Glutamatergic neuron (in vitro differentiated cells): Measurements from ENCODE around the gene TNFRSF1A. TPM values are rescaled to one million over a fixed set of nuclear protein-coding genes. Genes with fewer than 3 reads are reported as not detected.
A peak's percentile ranks its signal among the peaks of the same experiment; 100 is the strongest.

Experiments used
- DNase-seq: peaks from one replicate; pipeline ENCODE4 v3.0.0; 2022
- H3K27ac Mint-ChIP-seq: one replicate; pipeline ENCODE4 v1.8.0; 2020; ENCODE audit warnings: mild to moderate bottlenecking, mixed read lengths, inconsistent platforms; ENCODE audit not compliant: unreplicated experiment
- H3K27me3 Mint-ChIP-seq: one replicate; pipeline ENCODE4 v1.8.0; 2020; ENCODE audit warnings: mild to moderate bottlenecking, moderate library complexity, mixed read lengths, inconsistent platforms; ENCODE audit not compliant: unreplicated experiment
- H3K36me3 Mint-ChIP-seq: one replicate; pipeline ENCODE4 v1.8.0; 2020; ENCODE audit warnings: mild to moderate bottlenecking, mixed read lengths, inconsistent platforms; ENCODE audit not compliant: unreplicated experiment
- H3K4me1 Mint-ChIP-seq: one replicate; pipeline ENCODE4 v1.8.0; 2020; ENCODE audit warnings: mild to moderate bottlenecking, low read depth, mixed read lengths, inconsistent platforms; ENCODE audit not compliant: unreplicated experiment
- H3K4me3 Mint-ChIP-seq: one replicate; pipeline ENCODE4 v1.8.0; 2020; ENCODE audit warnings: mild to moderate bottlenecking, mixed read lengths, inconsistent platforms; ENCODE audit not compliant: unreplicated experiment
- H3K9me3 Mint-ChIP-seq: one replicate; pipeline ENCODE4 v1.8.0; 2020; ENCODE audit warnings: mild to moderate bottlenecking, moderate library complexity, mixed read lengths, inconsistent platforms; ENCODE audit not compliant: unreplicated experiment
- total RNA-seq: library from RNA; stranded (reverse); fragmentation: NEBNext Ultra II Directional; extraction: Animal tissue kit (Norgen Biotek cat#: 25700); gene quantifications from one replicate; pipeline ENCODE4 v1.2.1, GENCODE V29; 2021; ENCODE audit not compliant: unreplicated experiment
- TF ChIP-seq, protein P1 (sequence below): fragments of 200-600 bp; sonication (generic); IDR thresholded peaks from one replicate; pipeline ENCODE4 v1.5.0; 2021; ENCODE audit not compliant: partially characterized antibody, unreplicated experiment

Gene TNFRSF1A
- total RNA-seq, 1 donor from 2014 or later, result 7.4 TPM

DNA sequence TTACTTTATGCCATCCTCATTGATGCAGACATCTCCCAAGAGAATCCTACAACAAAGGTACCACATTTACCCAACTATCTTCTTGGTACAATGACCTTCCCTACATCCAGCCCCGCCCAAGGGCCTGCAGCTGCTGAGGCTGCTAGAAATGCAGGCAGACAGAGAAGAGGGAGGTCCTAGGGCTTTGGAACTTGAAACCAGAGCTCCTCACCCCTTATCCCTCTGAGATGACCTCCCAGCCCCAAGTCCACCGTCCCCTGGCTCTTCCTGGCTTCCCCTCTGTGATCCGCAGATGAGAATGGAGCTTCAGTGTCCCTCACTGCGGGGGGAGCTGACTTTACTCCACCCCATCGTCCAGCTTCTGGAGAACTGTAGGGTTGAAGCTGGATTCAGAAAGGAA lies 1.6 kb upstream of the TNFRSF1A start:
- Mint-ChIP-seq H3K9me3 (peaks cover 9% of the 10 kb centered on the region), H3K4me3 (no peak overlapping the region), H3K27me3 (peaks cover 2% of the 10 kb centered on the region), H3K27ac (no peak overlapping the region), H3K36me3 (peaks cover 6% of the 10 kb centered on the region), H3K4me1 (peaks cover 6% of the 10 kb centered on the region)
- DNase-seq, result no peak
- TF ChIP-seq, protein P1, sequence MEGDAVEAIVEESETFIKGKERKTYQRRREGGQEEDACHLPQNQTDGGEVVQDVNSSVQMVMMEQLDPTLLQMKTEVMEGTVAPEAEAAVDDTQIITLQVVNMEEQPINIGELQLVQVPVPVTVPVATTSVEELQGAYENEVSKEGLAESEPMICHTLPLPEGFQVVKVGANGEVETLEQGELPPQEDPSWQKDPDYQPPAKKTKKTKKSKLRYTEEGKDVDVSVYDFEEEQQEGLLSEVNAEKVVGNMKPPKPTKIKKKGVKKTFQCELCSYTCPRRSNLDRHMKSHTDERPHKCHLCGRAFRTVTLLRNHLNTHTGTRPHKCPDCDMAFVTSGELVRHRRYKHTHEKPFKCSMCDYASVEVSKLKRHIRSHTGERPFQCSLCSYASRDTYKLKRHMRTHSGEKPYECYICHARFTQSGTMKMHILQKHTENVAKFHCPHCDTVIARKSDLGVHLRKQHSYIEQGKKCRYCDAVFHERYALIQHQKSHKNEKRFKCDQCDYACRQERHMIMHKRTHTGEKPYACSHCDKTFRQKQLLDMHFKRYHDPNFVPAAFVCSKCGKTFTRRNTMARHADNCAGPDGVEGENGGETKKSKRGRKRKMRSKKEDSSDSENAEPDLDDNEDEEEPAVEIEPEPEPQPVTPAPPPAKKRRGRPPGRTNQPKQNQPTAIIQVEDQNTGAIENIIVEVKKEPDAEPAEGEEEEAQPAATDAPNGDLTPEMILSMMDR, result no peak

DNA sequence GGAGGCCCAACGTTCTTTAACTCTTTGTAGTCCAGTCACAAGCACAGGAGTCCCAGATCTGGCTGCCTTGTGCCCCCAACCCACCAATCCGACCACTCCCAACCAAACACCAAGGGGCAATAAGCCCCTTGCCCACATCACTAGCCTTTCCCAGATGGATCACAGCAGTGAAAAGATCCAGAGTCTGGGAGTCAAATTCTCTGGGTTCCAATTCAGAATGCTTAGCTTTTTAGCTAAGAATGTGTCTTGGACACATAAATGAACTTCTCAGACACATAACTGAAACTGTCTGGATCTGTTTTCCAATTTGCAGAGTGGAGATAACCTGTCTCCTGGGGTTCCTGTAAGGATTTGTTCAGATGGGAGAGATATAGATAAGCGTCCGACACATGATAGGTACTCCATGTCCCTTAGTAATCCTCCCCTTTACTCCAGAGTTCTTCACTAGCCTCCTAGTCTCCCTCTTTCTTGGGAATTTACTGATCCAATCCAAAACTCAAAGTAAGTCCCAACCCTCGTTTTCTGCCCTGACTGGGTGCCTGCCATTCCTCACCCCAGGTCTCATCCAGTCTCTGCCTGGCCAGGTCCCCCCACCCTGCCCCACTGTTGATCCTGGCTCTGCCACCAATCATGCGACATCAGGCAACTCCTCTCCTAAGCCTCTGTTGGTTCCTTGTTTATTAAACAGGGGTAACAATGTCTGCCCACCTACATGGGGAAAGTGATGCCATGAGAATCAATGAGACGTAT lies 439 bp upstream of the TNFRSF1A start:
- Mint-ChIP-seq H3K4me1 (peaks cover 7% of the 10 kb centered on the region), H3K27me3 (peaks cover 2% of the 10 kb centered on the region), H3K4me3 (no peak overlapping the region), H3K36me3 (peaks cover 6% of the 10 kb centered on the region), H3K9me3 (peaks cover 9% of the 10 kb centered on the region), H3K27ac (peak overlapping the region; percentile 71)
- no peak for DNase-seq
- TF ChIP-seq, protein P1, result no peak

DNA sequence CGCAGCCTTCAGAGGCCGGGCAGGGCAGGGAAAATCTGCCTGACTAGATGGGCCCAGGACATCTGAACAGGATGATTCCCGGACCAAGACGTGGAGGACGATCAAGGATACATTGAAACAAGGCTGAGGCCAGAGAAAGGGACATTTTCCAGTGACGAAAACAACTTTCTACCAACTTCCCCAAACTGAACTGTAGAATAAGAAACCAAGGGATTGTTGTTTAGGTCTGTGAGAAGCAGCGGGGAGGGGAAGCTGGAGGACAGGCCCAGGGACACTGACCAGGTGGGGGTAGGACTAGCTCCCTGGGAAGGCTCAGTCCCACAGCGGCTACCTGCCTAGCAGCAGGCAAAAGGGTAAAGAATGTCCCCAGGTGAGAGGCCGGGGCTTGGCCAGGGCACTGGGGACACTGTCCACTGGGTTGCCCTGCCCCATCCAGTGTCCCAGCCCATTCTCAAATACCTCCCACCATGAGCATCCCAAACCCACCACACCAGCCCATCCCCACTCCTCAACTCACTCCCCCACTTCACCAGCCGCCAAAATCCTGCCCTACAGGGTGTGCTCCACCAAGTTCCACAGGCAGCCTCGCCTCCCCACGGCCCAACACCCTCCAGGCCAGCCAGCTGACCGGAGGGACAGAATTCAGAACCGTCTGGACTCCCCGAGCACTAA lies 995 bp downstream of the TNFRSF1A start:
- Mint-ChIP-seq H3K4me1 (peaks cover 13% of the 10 kb centered on the region), H3K9me3 (peaks cover 7% of the 10 kb centered on the region), H3K27ac (no peak overlapping the region), H3K27me3 (peaks cover 5% of the 10 kb centered on the region), H3K4me3 (no peak overlapping the region), H3K36me3 (no peaks in the 10 kb centered on the region)
- no peak for DNase-seq
- TF ChIP-seq, protein P1, result no peak

DNA sequence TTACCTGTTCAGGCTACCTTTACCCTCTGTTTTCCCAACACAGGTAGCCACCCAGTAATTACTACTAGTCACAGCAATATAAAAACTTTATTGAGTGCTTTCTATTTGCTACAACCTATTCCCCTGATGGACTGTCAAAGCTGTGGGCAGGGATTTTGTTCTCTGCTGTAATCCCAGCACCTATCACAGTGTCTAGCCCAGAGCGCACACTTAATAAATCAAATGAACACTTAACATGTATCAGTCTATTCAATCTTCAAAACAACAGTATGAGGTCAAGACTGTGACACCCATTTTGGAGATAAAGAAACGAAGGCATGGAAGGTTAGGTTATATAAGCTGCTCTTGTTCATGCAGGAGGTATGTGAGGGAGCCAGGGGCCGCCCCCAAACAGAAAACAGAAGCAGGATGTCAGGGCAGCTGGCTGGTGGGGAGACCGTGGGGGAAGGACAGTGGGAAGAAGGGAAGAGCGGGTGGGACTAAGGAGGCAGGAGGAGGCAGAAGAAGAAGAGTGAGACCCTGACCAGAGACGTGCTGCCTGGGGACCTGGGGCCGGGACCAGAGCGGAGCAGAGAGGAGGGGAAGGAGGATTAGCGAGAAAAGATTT lies 1.7 kb downstream of the TNFRSF1A start:
- Mint-ChIP-seq H3K36me3 (no peaks in the 10 kb centered on the region), H3K9me3 (peaks cover 7% of the 10 kb centered on the region), H3K4me3 (no peak overlapping the region), H3K27me3 (peaks cover 5% of the 10 kb centered on the region), H3K27ac (no peak overlapping the region), H3K4me1 (peaks cover 18% of the 10 kb centered on the region)
- TF ChIP-seq, protein P1, result no peak
- DNase-seq, result no peak
